ENCODE results near the gene FAM53A.

GRCh38 chr4:1624519-1624910, 59.6 kb downstream of the FAM53A start:
- no peak for TF ChIP-seq CTCF (conservative IDR thresholded peaks at IDR 0.05; ENCODE audit: low read depth, low read length)
- no peak for TF ChIP-seq EZH2 (IDR thresholded peaks at IDR 0.05; ENCODE audit: low read length, unreplicated experiment)
- no peak for TF ChIP-seq EZH2phosphoT487 (IDR thresholded peaks at IDR 0.05; ENCODE audit: borderline replicate concordance, low read length)

Data from PC-3 (cell line).